K562 (cell line): ENCODE data around the gene TRAPPC5. TPM values are rescaled to one million over a fixed set of nuclear protein-coding genes. Genes with fewer than 3 reads are reported as not detected.

Source experiments
- DACH1 ChIP-seq: fragments of 450-650 bp; IDR thresholded peaks from 2 replicates; pipeline ENCODE4 v1.6.1; 2018; ENCODE audit not compliant: partially characterized antibody
- EZH2 ChIP-seq: IDR thresholded peaks from 2 replicates; pipeline ENCODE4 v1.6.1; 2012; ENCODE audit warnings: low read depth, mild to moderate bottlenecking, inconsistent platforms, low read length, borderline replicate concordance
- GATAD2A ChIP-seq: fragments of 450-650 bp; IDR thresholded peaks from 2 replicates; pipeline ENCODE4 v1.6.1; 2017
- LEF1 ChIP-seq: fragments of 450-650 bp; IDR thresholded peaks from 2 replicates; pipeline ENCODE4 v1.6.1; 2016; ENCODE audit warnings: mild to moderate bottlenecking
- MAZ ChIP-seq, 2 experiments: fragments of 450-650 bp in 1 of 2; sonication (generic) in 1 of 2; formaldehyde crosslinking; IDR thresholded peaks in 1 of 2; conservative IDR thresholded peaks in 1 of 2; 2 replicates each; pipeline versions ENCODE4 v1.4.0 to v1.5.0; 2020; ENCODE audit warnings: mild to moderate bottlenecking in 1 of 2, missing genetic modification reagents in 1 of 2
- PKNOX1 ChIP-seq: fragments of 450-650 bp; IDR thresholded peaks from 2 replicates; pipeline ENCODE4 v1.6.1; 2016
- POLR2A ChIP-seq: fragments of 450-650 bp; conservative IDR thresholded peaks from 2 replicates; pipeline ENCODE4 v1.6.1; 2016
- SAFB2 ChIP-seq: fragments of 200-400 bp; formaldehyde crosslinking; IDR thresholded peaks from 2 replicates; pipeline ENCODE4 v1.6.1; 2018; ENCODE audit warnings: borderline replicate concordance, low read length, low read depth, moderate library complexity; ENCODE audit not compliant: severe bottlenecking
- SP1 ChIP-seq: sonication (generic); formaldehyde crosslinking; IDR thresholded peaks from 2 replicates; pipeline ENCODE4 v1.8.1; 2022; ENCODE audit warnings: mild to moderate bottlenecking, missing genetic modification reagents
- TBL1XR1 ChIP-seq, 2 experiments: IDR thresholded peaks; 2 replicates each; pipeline ENCODE4 v1.6.1; 2012; ENCODE audit warnings: improper control_type of control experiment in 2 of 2, low read length in 2 of 2, mild to moderate bottlenecking in 1 of 2
- THRA ChIP-seq: fragments of 450-650 bp; IDR thresholded peaks from 2 replicates; pipeline ENCODE4 v1.6.1; 2017; ENCODE audit warnings: mild to moderate bottlenecking, moderate library complexity
- polyA plus RNA-seq, 8 experiments: library from polyadenylated mRNA; depleted of rRNA in 4 of 8; stranded (reverse) in 5 of 8; unstranded in 3 of 8; fragments of >200 nt; fragmentation: Nextera tagmentation in 2 of 8; fragmentation: Illumina TruSeq in 1 of 8; extraction: Ambion mirVana in 2 of 8; extraction: Trizol in 1 of 8; gene quantifications; 2 replicates each; pipeline versions ENCODE4 v1.2.1 to v1.2.3, GENCODE V29; 2011 to 2014; ENCODE audit warnings: inconsistent platforms in 1 of 8, missing spikeins in 1 of 8
- total RNA-seq, 7 experiments: library from RNA; depleted of rRNA in 6 of 7; stranded (reverse); fragments of >200 nt in 6 of 7; fragmentation: Illumina TruSeq in 2 of 7; extraction: Trizol in 2 of 7; gene quantifications; 2 replicates each; pipeline versions ENCODE4 v1.2.1 to v1.2.3, GENCODE V29; 2011 to 2021; ENCODE audit warnings: low replicate concordance in 1 of 7

The TRAPPC5 gene
- total and polyA plus RNA-seq, 9 of the 15 experiments (the other 6 are each of a cell fraction or from before 2014, with no cell fraction given) = 2.0 to 76.9 (median 29.3) TPM

GRCh38 chr19:7694499-7694898 is 13.9 kb downstream of the TRAPPC5 start (continued):
- TF ChIP-seq THRA (no peak), SAFB2 (no peak), EZH2 (no peak), DACH1 (no peak), SP1 (no peak), PKNOX1 (no peak), POLR2A (no peak), TBL1XR1 (IDR thresholded peaks at IDR 0.05; ENCODE audit: low read length in 2 of 2) (no peak), LEF1 (no peak), GATAD2A (no peak), MAZ (CRISPR knock-in tag; conservative IDR thresholded peaks at IDR 0.05 in 1 of 2, IDR thresholded peaks at IDR 0.05 in 1 of 2) (no peak)
- TF ChIP-seq, all 486 proteins: peak for 0
